Epithelial cell of esophagus (primary cell): ENCODE measurements around the gene TRUB2.
A peak's percentile ranks its signal among the peaks of the same experiment; 100 is the strongest.
"Not testable (repeated sequence)": the region's sequence is repeated elsewhere in the genome, so short reads cannot be mapped to it uniquely, and the experiment has no call there.

Source experiments
- DNase-seq: peaks from one replicate; pipeline ENCODE4 v3.0.0; 2010; ENCODE audit warnings: low read depth
- H3K4me3 ChIP-seq: 2 replicates; pipeline ENCODE4 v1.5.1; 2011; ENCODE audit warnings: mild to moderate bottlenecking, low read length, control low read depth
- TF ChIP-seq, protein P1 (sequence below): IDR thresholded peaks from 2 replicates; pipeline ENCODE4 v1.5.1; 2011; ENCODE audit warnings: low read depth, mild to moderate bottlenecking, low read length, control low read depth, inconsistent platforms; ENCODE audit not compliant: insufficient read depth; ENCODE audit errors: missing control alignments

TRUB2 gene

DNA sequence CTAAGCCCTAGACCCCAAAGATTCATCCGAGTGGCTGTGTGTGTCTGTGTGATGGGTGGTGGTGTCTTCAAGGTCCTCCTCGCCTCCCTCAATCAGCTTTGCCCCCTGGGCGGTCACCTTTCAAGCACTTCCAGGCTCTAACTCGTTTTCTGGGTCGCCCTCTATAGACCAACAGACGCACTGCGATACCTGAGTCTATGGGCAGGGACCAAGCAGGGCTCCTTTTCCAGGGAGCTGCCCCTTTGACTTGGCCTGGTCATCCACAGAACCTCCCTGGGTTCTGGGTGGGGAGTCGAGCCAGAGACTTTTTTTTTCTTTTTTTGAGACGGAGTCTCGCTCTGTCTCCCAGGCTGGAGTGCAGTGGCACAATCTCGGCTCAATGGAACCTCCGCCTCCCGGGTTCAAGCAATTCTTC, 19.2 kb upstream of the TRUB2 start:
- peak overlapping the region; percentile 85 for H3K4me3 ChIP-seq
- DNase-seq, result peak; percentile 87
- TF ChIP-seq, protein P1, sequence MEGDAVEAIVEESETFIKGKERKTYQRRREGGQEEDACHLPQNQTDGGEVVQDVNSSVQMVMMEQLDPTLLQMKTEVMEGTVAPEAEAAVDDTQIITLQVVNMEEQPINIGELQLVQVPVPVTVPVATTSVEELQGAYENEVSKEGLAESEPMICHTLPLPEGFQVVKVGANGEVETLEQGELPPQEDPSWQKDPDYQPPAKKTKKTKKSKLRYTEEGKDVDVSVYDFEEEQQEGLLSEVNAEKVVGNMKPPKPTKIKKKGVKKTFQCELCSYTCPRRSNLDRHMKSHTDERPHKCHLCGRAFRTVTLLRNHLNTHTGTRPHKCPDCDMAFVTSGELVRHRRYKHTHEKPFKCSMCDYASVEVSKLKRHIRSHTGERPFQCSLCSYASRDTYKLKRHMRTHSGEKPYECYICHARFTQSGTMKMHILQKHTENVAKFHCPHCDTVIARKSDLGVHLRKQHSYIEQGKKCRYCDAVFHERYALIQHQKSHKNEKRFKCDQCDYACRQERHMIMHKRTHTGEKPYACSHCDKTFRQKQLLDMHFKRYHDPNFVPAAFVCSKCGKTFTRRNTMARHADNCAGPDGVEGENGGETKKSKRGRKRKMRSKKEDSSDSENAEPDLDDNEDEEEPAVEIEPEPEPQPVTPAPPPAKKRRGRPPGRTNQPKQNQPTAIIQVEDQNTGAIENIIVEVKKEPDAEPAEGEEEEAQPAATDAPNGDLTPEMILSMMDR, result peak; percentile 87

DNA sequence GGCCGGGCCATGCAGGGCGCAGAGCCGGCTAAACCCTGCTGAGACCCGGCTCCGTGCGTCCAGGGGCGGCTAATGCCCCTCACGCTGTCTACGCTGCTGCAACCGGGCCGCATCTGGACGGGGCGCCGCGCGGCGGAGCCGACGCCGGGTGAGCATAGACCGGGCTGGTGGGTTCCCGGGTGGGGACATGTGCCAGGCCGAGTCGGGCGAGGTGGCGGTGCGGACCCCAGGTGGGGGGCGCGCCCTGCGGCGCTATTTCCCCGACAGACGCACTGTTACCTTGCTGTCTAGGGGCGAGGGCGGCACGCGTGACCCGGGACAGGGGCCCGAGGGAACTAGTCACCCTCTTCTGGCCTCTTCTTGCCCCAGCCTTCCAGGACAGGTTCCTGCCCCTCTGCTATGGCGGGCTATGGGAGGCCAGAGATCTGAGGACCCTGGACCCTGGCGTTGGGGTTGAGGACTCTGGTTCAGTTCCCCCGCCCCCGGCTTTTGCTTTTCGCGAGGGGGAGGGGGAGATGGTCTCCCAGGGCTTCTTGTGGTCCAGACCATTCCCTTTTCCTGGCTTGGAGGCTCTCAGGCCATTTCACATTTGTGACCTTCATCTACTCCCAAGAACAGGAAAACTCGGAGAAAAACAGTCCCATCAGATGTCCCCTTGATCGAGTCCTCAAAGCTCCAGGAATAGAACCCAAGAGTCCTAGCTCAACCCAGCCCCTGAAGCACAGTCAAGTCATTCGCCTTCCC, 18.6 kb upstream of the TRUB2 start:
- DNase-seq, result no peak
- TF ChIP-seq, protein P1, result no peak
- peak overlapping the region; percentile 85 for H3K4me3 ChIP-seq

DNA sequence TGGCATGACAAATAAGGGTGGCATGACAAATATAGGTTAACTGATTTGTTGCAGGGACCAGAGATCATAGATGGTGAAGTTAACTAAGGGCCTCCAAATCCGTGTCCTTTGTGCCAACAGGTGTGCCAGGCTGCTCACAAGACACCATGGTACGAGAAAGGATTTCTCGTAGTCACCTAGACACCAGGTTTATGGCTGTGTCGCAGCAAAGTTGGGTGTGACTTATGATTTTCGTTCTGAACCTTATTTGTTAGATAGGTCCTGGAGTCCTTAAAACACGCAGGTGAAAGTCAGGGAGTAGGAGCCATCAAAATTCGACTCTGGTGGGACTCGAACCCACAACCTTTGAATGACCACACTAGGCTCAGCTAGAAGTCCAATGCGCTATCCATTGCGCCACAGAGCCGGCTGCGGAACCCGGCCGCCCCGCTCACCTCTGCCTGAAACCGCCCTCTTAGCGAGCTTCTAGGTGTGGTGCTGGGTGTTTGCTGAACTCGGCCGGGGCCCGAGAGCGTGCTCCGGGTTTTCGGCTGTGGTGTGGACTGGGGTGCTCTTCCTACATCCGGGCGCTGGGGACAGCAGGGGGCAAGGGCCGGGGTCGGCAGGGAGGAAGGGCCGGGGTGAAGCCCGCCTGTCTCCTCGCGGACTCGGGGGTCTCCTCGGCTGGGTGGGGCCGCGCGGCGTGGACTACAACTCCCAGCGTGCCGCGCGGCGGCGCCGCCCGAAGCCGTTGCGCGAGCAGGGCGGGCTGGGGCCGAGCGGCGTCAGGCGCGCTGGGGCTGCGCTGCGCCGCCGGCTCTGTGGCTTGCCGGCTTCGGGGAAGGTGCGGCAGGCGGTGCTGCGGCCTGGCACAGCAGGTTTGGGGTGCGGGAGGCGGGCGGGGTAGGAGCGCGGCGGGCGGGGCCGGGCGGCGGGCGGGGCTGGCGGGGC, 17.8 kb upstream of the TRUB2 start, which contains the start of gene SLC27A4:
SLC27A4 (plus strand) TSS at position 767 of the 930 bp plus-strand sequence. CDS start 2,606 bp downstream, outside the sequence.
- TF ChIP-seq, protein P1, result no peak

DNA sequence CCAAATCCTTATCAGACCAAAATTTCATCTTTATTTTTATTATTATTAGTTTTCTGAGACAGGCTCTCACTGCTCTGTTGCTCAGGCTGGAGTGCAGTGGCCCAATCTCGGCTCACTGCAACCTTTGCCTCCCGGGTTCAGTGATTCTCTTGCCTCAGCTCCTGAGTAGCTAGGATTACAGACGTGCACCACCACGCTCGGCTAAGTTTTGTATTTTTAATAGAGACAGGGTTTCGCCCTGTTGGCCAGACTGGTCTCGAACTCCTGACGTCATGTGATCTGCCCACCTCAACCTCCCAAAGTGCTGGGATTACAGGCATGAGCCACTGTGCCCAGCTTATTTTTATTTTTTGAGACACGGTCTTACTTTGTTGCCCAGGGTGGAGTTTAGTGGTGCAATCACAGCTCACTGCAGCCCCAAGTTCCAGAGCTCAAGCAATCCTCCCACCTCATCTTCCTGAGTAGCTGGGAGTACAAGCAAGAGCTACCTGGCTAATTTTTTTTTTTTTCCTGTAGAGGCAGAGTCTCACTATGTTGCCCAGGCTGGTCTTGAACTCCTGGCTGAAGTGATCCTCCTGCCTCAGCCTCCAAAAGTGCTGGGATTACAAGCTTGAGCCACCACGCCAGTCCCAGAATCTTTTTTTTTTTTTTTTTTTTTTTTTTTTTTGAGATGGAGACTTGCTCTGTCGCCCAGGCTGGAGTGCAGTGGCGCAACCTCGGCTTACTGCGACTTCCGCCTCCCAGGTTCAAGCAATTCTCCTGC, 16.8 kb upstream of the TRUB2 start:
- DNase-seq, H3K4me3 ChIP-seq: not testable (repeated sequence)

More for the DNA sequence above, 17.8 kb upstream of the TRUB2 start, which contains the start of gene SLC27A4:
- peak within 1 kb of the TSS; percentile 85 for H3K4me3 ChIP-seq
- DNase-seq, result peak; percentile 94

DNA sequence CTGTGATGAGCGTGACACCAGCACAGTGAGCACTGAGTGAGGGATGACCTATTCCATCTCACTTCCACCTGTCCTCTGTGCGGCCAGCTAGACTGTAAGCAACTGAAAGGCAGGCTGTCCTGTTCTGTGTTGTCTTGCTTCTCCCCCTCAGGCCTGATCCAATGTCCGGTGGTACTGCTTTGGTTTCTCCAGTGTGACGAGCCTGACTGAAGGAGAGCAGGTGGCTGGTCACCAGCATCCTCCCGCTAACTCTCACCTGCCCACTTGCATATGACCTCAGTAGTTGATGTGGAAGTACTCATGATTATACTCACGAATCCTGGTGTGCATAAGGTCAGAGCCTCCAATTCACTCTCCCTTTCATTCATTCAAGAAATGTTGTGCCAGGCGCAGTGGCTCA, 15.7 kb upstream of the TRUB2 start:
- H3K4me3 ChIP-seq, result no peak overlapping the region
- no peak for DNase-seq
- TF ChIP-seq, protein P1, result no peak

DNA sequence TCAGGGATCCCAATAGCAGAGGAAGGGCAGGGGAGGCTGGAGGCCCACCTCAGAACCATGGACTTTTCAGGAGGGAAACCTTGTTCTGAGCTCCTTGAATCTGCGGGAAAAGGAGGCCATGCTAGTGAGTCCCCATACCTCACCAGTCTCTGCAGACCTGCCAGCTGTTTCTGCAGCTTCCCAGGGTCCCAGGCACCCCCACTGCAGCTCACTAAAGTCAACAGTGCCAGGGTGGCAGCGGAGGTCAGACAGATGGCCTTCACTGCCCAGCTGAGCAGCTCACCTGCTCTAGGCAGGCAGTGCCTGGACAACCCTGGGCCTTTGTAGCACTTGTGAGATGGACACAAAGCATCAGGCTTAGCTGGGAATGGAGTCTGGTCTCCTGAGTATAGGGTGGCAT, 13.7 kb upstream of the TRUB2 start:
- TF ChIP-seq, protein P1, result no peak
- DNase-seq, result no peak

More for the DNA sequence above, 13.7 kb upstream of the TRUB2 start:
- no peak overlapping the region for H3K4me3 ChIP-seq
